H1 (cell line): ENCODE measurements around the gene DDX5. TPM values are rescaled to one million over a fixed set of nuclear protein-coding genes. Genes with fewer than 3 reads are reported as not detected.

Source experiments
- CTCF ChIA-PET: fragments of 300-600 bp; sonication (Branson Sonifier 250); formaldehyde crosslinking; loops from one replicate; lab custom pipeline; 2021; ENCODE audit not compliant: partially characterized antibody; lab: Charles Lee
- POLR2A ChIA-PET: fragments of 300-600 bp; sonication (Branson Sonifier 250); formaldehyde crosslinking; loops from one replicate; lab custom pipeline; 2021; ENCODE audit warnings: inconsistent platforms; ENCODE audit not compliant: partially characterized antibody; lab: Charles Lee
- DNase-seq, 2 experiments: peaks; one replicate each; pipeline versions ENCODE4 v3.0.0 to v3.0.0-alpha.2; 2010 to 2022; ENCODE audit warnings: low spot score in 2 of 2, low read depth in 1 of 2, mixed read lengths in 1 of 2
- FAIRE-seq: peaks from 2 replicates; lab custom pipeline; 2011; peaks lifted over from hg19 to GRCh38; lab: Jason Lieb, UNC
- H2AFZ ChIP-seq: 2 replicates; pipeline ENCODE4 v1.8.1; 2012; ENCODE audit warnings: low read length, inconsistent platforms
- H2AK5ac ChIP-seq: 2 replicates; pipeline ENCODE4 v1.6.1; 2013; ENCODE audit warnings: low read depth, low read length
- H2BK120ac ChIP-seq: replicated peaks from 2 replicates; pipeline ENCODE3; 2013; ENCODE audit warnings: low read depth, low read length, inconsistent platforms
- H2BK12ac ChIP-seq: 2 replicates; pipeline ENCODE4 v1.6.1; 2013; ENCODE audit warnings: low read depth, low read length
- H2BK15ac ChIP-seq: 2 replicates; pipeline ENCODE4 v1.6.1; 2013; ENCODE audit warnings: low read length
- H2BK20ac ChIP-seq: 2 replicates; pipeline ENCODE4 v1.6.1; 2013; ENCODE audit warnings: low read length
- H2BK5ac ChIP-seq: 2 replicates; pipeline ENCODE4 v1.6.1; 2013; ENCODE audit warnings: low read depth, low read length
- H3K14ac ChIP-seq: 2 replicates; pipeline ENCODE4 v1.6.1; 2013; ENCODE audit warnings: inconsistent platforms; ENCODE audit not compliant: insufficient read length
- H3K18ac ChIP-seq: 2 replicates; pipeline ENCODE4 v1.6.1; 2013; ENCODE audit warnings: low read length; ENCODE audit errors: extremely low read depth
- H3K23ac ChIP-seq: 2 replicates; pipeline ENCODE4 v1.6.1; 2013; ENCODE audit warnings: inconsistent platforms; ENCODE audit not compliant: insufficient read length
- H3K23me2 ChIP-seq: 2 replicates; pipeline ENCODE4 v1.6.1; 2013; ENCODE audit warnings: low read depth, low read length
- H3K27ac ChIP-seq: 2 replicates; pipeline ENCODE4 v1.6.1; 2011; ENCODE audit warnings: low read depth, low read length, inconsistent platforms
- H3K27me3 ChIP-seq, 4 experiments: replicated peaks in 1 of 4; 1 replicate in 1 of 4; 2 replicates in 3 of 4; pipeline versions ENCODE4 v1.6.1 to v1.8.1; 2011 to 2013; ENCODE audit warnings: low read length in 3 of 4, mild to moderate bottlenecking in 3 of 4, inconsistent platforms in 2 of 4, mixed read lengths in 2 of 4, moderate library complexity in 1 of 4; ENCODE audit not compliant: control insufficient read depth in 3 of 4, insufficient read depth in 3 of 4; ENCODE audit errors: extremely low read depth in 1 of 4
- H3K36me3 ChIP-seq, 4 experiments: 2 replicates each; pipeline versions ENCODE4 v1.6.1 to v1.8.1; 2011 to 2013; ENCODE audit warnings: mild to moderate bottlenecking in 4 of 4, low read length in 3 of 4, moderate library complexity in 2 of 4, control low read depth in 1 of 4, inconsistent platforms in 1 of 4; ENCODE audit not compliant: insufficient read depth in 4 of 4, control insufficient read depth in 2 of 4
- H3K4ac ChIP-seq: replicated peaks from 2 replicates; pipeline ENCODE3; 2013; ENCODE audit warnings: low read length, low read depth, mixed read lengths, inconsistent platforms; ENCODE audit not compliant: insufficient read length
- H3K4me1 ChIP-seq, 4 experiments: replicated peaks in 1 of 4; 1 replicate in 1 of 4; 2 replicates in 3 of 4; pipeline versions ENCODE4 v1.6.1 to v1.8.1; 2011 to 2013; ENCODE audit warnings: low read length in 3 of 4, inconsistent platforms in 2 of 4, mixed read lengths in 1 of 4; ENCODE audit not compliant: insufficient read depth in 4 of 4, control insufficient read depth in 3 of 4
- H3K4me2 ChIP-seq, 2 experiments: 2 replicates each; pipeline versions ENCODE4 v1.6.1 to v1.8.1; 2011 to 2013; ENCODE audit warnings: low read depth in 2 of 2, low read length in 2 of 2, control low read depth in 1 of 2, inconsistent platforms in 1 of 2, mild to moderate bottlenecking in 1 of 2; ENCODE audit not compliant: insufficient read depth in 1 of 2
- H3K4me3 ChIP-seq, 4 experiments: fragments of 200-600, 300-600 bp in 1 of 4; sonication (generic), shearing (Covaris generic), sonication (Bioruptor Twin) in 1 of 4; 2 replicates each; pipeline versions ENCODE4 v1.5.1 to v1.8.1; 2011 to 2016; ENCODE audit warnings: low read length in 4 of 4, low read depth in 3 of 4, control low read depth in 2 of 4, inconsistent platforms in 2 of 4, mild to moderate bottlenecking in 2 of 4, mixed read lengths in 1 of 4, moderate library complexity in 1 of 4; ENCODE audit not compliant: insufficient read depth in 2 of 4; ENCODE audit errors: extremely low read depth in 1 of 4
- H3K56ac ChIP-seq: replicated peaks from 2 replicates; pipeline ENCODE3; 2013; ENCODE audit warnings: low read depth, mild to moderate bottlenecking, mixed read lengths, low read length, inconsistent platforms; ENCODE audit not compliant: insufficient read length
- H3K79me1 ChIP-seq: 2 replicates; pipeline ENCODE4 v1.6.1; 2013; ENCODE audit warnings: low read depth, low read length, control low read depth
- H3K79me2 ChIP-seq, 2 experiments: 2 replicates each; pipeline versions ENCODE4 v1.6.1 to v1.8.1; 2012 to 2013; ENCODE audit warnings: low read length in 2 of 2, mild to moderate bottlenecking in 2 of 2, inconsistent platforms in 1 of 2; ENCODE audit not compliant: insufficient read depth in 2 of 2, control insufficient read depth in 1 of 2
- H3K9ac ChIP-seq, 4 experiments: replicated peaks in 1 of 4; 1 replicate in 1 of 4; 2 replicates in 3 of 4; pipeline versions ENCODE4 v1.6.1 to v1.8.1; 2011 to 2013; ENCODE audit warnings: low read depth in 3 of 4, low read length in 3 of 4, control low read depth in 2 of 4, mild to moderate bottlenecking in 2 of 4, moderate library complexity in 2 of 4, inconsistent platforms in 1 of 4; ENCODE audit errors: extremely low read depth in 1 of 4
- H3K9me3 ChIP-seq, 2 experiments: 2 replicates each; pipeline versions ENCODE4 v1.6.1 to v1.8.1; 2012 to 2013; ENCODE audit warnings: mild to moderate bottlenecking in 2 of 2, moderate library complexity in 2 of 2, control low read depth in 1 of 2, inconsistent platforms in 1 of 2, low read depth in 1 of 2, low read length in 1 of 2, mixed read lengths in 1 of 2; ENCODE audit not compliant: insufficient read depth in 2 of 2
- H4K20me1 ChIP-seq, 2 experiments: replicated peaks in 1 of 2; 2 replicates each; pipeline versions ENCODE3 to v1.8.1; 2011 to 2013; ENCODE audit warnings: inconsistent platforms in 2 of 2, low read length in 2 of 2, mild to moderate bottlenecking in 1 of 2; ENCODE audit not compliant: insufficient read depth in 2 of 2, control insufficient read depth in 1 of 2
- H4K5ac ChIP-seq: 2 replicates; pipeline ENCODE4 v1.6.1; 2013; ENCODE audit warnings: low read length, low read depth, mixed read lengths, inconsistent platforms; ENCODE audit not compliant: insufficient read length
- H4K8ac ChIP-seq: 2 replicates; pipeline ENCODE4 v1.8.0; 2013; ENCODE audit warnings: mild to moderate bottlenecking, moderate library complexity, low read length, inconsistent platforms; ENCODE audit not compliant: insufficient read depth; ENCODE audit errors: extremely low read depth
- H4K91ac ChIP-seq: replicated peaks from 2 replicates; pipeline ENCODE3; 2013; ENCODE audit warnings: low read length, mixed read lengths, inconsistent platforms; ENCODE audit not compliant: insufficient read length
- CBX5 ChIP-seq: fragments of 300-800, 300-1000 bp; sonication (generic); IDR thresholded peaks from 2 replicates; pipeline ENCODE4 v1.7.1; 2016; ENCODE audit warnings: antibody characterized with exemption, low read length, low read depth
- CBX8 ChIP-seq: fragments of 300-800, 300-1000 bp; sonication (generic); IDR thresholded peaks from 2 replicates; pipeline ENCODE4 v1.7.1; 2016; ENCODE audit warnings: low read depth, low read length, borderline replicate concordance
- CHD1 ChIP-seq: IDR thresholded peaks from 2 replicates; pipeline ENCODE4 v1.6.1; 2012; ENCODE audit warnings: low read depth, low read length, improper control_type of control experiment
- CHD2 ChIP-seq: IDR thresholded peaks from 2 replicates; pipeline ENCODE4 v1.6.1; 2012; ENCODE audit warnings: low read length, improper control_type of control experiment
- KDM5A ChIP-seq: fragments of 200-600 bp; IDR thresholded peaks from 2 replicates; pipeline ENCODE4 v1.7.1; 2012; ENCODE audit warnings: mild to moderate bottlenecking, low read length, inconsistent platforms, mixed read lengths
- NRF1 ChIP-seq: IDR thresholded peaks from 2 replicates; pipeline ENCODE4 v1.6.1; 2011; ENCODE audit warnings: mild to moderate bottlenecking, low read depth, low read length, improper control_type of control experiment
- SAP30 ChIP-seq: fragments of 300-600 bp; sonication (generic); IDR thresholded peaks from 2 replicates; pipeline ENCODE4 v1.7.1; 2012; ENCODE audit warnings: low read length, moderate library complexity, mild to moderate bottlenecking, inconsistent platforms; ENCODE audit not compliant: insufficient read depth, insufficient replicate concordance
- WGBS, 2 experiments: shearing (Covaris generic) in 1 of 2; methylation state at CpG; one replicate each; pipeline versions ENCODE4 v1.1.6 to v1.1.7; 2013 to 2015; ENCODE audit warnings: low lambda C conversion rate in 2 of 2, mixed read lengths in 2 of 2, inconsistent platforms in 1 of 2, low coverage in 1 of 2, missing lambda C conversion rate in 1 of 2; ENCODE audit not compliant: insufficient replicate concordance in 2 of 2, insufficient coverage in 1 of 2, insufficient read length in 1 of 2; ENCODE audit errors: extremely low coverage in 1 of 2, missing lambda C conversion rate in 1 of 2; 5-methylcytosine and 5-hydroxymethylcytosine counted together
- polyA plus RNA-seq, 7 experiments: library from polyadenylated mRNA; depleted of rRNA in 3 of 7; stranded (reverse) in 5 of 7; unstranded in 2 of 7; fragments of >200 nt in 5 of 7; fragments of 200-250 nt in 2 of 7; gene quantifications; 1 replicate in 5 of 7; 2 replicates in 1 of 7; 4 replicates in 1 of 7; pipeline versions ENCODE4 v1.2.1 to v1.2.3, GENCODE V29; 2011 to 2013; ENCODE audit warnings: missing spikeins in 2 of 7, mixed read lengths in 2 of 7
- total RNA-seq: library from RNA; stranded (reverse); fragmentation: NEBNext Ultra II Directional; extraction: Animal tissue kit (Norgen Biotek cat#: 25700); gene quantifications from 2 replicates; pipeline ENCODE4 v1.2.1, GENCODE V29; 2021

Gene DDX5
- total and polyA plus RNA-seq, 2 of the 8 experiments (the other 6 are each of a cell fraction or from before 2014, with no cell fraction given): 572 to 591 TPM

- DNase-seq (no peak), FAIRE-seq (no peak)
- Histone ChIP-seq H4K8ac (no peak overlapping the region; the same call in 1 of the 2 replicates), H2AK5ac (no peak overlapping the region), H3K4me2 (no peak overlapping the region), H3K79me1 (no peaks in the 10 kb centered on the region; the same call in 1 of the 2 replicates), H2BK120ac (no peak overlapping the region), H4K5ac (no peak overlapping the region), H2BK20ac (no peak overlapping the region), H3K56ac (no peak overlapping the region), H3K79me2 (peaks cover 17 to 62% of the 10 kb centered on the region in 2 experiments), H3K9ac (no peak overlapping the region), H3K9me3 (no peaks in the 10 kb centered on the region), H3K23me2 (peaks cover 2% of the 10 kb centered on the region; the same call in 1 of the 2 replicates), H4K91ac (no peak overlapping the region), H3K36me3 (peaks cover 47 to 75% (median 55%) of the 10 kb centered on the region in 4 experiments), H3K27ac (no peak overlapping the region), H3K4ac (no peak overlapping the region), H3K27me3 (no peaks in the 10 kb centered on the region), H3K18ac (no peak overlapping the region), H4K20me1 (peaks cover 16 to 23% of the 10 kb centered on the region in 2 experiments), H2BK5ac (no peak overlapping the region), H2BK15ac (no peak overlapping the region), H3K23ac (no peak overlapping the region), H2BK12ac (no peak overlapping the region), H2AFZ (no peak overlapping the region), H3K4me3 (no peak overlapping the region), H3K14ac (no peak overlapping the region), H3K4me1 (peaks cover 0 to 7% (median 3%) of the 10 kb centered on the region in 4 experiments; a peak in 5 of 7 replicates)
- whole genome bisulfite sequencing, 2 experiments: 97% methylated on average over 3 of the region's 3 CpGs; no CpG with 5 or more reads in 1 of the 2 experiments
- POLR2A ChIA-PET: interaction anchor here (0.7 to 7.2 kb wide), 10 partner anchors 8 to 356 kb away, joined by 3 to 320 read pairs (median 4); partner anchors contain the start of gene POLG2
- TF ChIP-seq SAP30: no peak
- no peak for TF ChIP-seq KDM5A
- no peak for TF ChIP-seq CBX5
- TF ChIP-seq NRF1: no peak
- no peak for TF ChIP-seq CHD1
- TF ChIP-seq CHD2: no peak
- no peak for TF ChIP-seq CBX8
- CTCF ChIA-PET: interaction anchor here (1.1 to 2.2 kb wide), 4 partner anchors 9 to 82 kb away, joined by 3 to 8 read pairs (median 5); no protein-coding TSS in a partner anchor
Measured at GRCh38 chr17:64502021-64502420, 4.1 kb downstream of the DDX5 start.
